ENCODE results near the gene PSMA2.
A peak's percentile ranks its signal among the peaks of the same experiment; 100 is the strongest.
"Not testable (repeated sequence)": the region's sequence is repeated elsewhere in the genome, so short reads cannot be mapped to it uniquely, and the experiment has no call there.

PSMA2 gene

DNA sequence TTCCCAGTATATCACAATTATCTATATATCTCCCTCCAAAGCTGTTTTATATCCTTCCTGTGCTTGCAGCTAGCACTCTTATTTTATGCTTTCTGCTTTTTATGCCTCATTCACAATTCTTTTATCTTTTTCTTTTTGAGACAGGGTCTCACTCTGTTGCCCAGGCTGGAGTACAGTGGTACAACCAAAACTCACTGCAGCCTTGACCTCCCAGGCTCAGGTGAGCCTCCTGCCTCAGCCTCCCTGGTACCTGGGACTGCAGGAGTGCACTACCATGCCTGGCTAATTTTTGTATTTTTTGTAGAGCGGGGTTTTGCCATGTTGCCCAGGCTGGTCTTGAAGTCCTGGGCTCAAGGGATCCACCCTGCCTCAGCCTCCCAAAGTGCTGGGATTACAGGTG is 25.8 kb downstream of the PSMA2 start:
- DNase-seq (ENCODE audit: low read depth) = no peak

DNA sequence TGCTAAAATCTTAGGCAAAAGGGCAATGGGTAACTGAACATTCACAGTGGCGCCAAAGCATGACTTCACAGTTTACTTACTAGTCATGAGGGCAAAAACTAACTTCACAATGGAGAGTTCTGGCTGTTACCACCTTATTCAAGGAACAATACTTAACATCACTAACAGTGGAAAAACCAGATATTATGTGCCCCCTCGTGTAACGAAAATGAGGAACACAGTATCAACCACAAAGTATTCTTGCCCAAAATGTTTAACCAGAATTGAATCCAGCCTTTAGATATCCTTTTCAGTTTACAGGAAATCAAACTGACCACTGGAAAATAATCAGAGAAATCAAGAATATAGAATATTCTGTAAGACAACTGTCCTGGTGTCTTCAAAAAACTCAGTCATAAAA is 29.6 kb downstream of the PSMA2 start:
- no peak for DNase-seq (ENCODE audit: low read depth)

DNA sequence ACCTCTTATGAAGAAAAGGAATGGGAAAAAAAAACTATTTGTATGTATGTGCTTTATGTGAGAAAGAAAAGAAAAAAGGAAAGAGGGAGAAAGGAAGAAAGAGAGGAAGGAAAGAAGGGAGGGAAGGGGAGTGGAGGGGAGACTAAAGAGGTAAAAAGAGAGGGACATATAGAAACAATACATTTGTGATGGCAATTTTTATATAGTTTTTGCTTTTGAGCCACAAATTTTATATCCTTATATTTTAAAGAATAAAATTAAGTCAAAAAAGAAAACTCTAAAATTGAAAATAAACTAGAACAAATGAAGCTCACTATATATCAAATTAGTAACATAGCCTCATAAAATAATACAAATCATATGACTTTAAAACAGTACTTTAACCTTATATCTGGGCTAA is 31.1 kb downstream of the PSMA2 start:
- no peak for DNase-seq (ENCODE audit: low read depth)

DNA sequence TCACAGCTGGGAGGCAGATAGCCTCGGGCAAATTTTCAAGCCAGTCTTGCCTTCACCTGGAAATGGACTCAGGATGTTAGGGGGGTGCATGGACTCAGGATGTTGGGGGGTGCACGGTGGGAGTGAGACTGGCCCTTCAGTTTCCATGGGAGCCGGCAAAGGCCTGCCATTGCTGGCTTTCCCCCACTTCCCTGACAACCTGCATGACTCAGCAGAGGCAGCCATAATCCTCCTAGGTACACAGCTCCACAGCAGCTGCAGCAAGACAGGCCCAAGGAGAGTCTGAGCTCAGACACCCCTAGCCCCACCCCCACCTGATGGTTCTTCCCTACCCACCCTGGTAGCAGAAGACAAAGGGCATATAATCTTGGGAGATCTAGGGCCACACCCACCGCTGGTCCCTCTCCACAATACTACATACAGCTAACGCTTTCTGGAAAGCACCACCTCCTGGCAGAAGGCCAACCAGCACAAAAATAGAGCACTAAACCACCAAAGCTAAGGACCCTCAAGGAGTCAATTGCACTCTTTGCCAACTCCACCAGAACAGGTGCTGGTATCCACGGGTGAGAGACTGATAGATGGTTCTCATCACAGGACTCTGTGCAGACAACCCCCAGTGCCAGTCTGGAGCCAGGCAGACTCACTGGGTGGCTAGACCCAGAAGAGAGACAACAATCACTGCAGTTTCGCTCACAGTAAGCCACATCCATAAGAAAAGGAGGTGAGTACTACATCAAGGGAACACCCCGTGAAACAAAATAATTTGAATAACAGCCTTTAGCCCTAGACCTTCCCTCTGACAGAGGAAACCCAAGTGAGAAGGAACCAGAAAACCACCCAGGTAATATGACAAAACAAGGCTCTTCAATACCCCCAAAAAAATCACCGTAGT is 38.4 kb downstream of the PSMA2 start:
- no peak for DNase-seq (ENCODE audit: low read depth)

DNA sequence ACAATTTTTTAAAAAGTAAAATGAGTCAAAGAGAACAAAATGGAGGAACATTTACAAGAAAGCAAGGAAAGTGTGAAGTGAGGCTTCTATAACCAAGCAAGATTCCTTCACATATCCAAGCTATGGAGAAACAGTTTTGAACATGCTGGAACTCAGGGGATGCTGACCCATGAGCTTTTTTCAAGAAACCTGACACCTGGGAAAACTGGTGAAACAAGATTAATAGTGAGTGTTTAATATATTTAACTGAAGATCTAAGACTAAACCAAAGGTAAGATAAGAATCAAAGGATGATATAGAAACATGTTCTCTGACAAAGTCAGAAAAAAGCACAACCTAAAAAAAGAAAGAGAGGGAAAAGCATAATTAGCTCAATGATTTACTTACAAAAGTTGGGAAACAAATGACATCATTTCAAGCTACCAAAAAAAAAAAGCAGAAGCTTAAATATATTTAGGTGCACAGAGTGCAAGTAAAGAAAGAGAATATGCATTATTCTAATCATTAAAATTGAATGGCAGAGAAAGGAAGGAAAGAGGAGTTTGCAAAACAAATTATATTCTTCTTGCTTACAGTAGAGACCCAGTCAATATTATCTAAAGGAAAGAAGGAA is 45.0 kb downstream of the PSMA2 start:
- DNase-seq (ENCODE audit: low read depth) = no peak

DNA sequence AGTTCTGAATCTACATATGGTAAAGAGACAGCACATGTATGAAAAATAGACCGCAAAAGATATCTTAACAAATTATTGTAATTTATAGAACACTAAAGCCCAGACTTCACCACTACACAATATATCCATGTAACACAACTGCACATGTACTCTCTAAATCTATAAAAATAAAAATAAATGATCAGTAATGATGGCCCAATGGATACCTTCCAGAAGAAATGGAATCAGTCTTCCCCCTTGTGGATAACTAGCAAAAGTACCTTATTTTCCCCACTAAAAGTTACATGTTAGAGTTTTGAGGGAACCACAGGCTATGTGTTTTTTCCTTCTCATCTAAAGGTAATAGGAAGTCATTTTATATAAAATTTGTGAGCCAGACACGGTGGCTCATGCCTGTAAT is 45.8 kb downstream of the PSMA2 start:
- no peak for DNase-seq (ENCODE audit: low read depth)

DNA sequence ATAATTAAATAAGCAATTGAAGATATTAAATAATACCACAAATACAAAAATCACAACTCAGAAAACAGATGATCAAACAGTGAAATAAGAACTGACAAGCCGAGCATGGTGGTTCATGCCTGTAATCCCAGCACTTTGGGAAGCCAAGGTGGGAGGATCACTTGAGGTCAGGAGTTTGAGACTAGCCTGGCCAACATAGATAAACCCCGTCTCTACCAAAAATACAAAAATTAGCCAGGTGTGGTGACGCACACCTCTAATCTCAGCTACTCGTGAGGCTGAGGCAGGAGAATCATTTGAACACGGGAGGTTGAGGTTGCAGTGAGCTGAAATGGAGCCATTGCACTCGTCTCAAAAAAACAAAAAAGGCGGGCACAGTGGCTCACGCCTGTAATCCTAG is 46.8 kb downstream of the PSMA2 start:
- DNase-seq (ENCODE audit: low read depth) = not testable (repeated sequence)

DNA sequence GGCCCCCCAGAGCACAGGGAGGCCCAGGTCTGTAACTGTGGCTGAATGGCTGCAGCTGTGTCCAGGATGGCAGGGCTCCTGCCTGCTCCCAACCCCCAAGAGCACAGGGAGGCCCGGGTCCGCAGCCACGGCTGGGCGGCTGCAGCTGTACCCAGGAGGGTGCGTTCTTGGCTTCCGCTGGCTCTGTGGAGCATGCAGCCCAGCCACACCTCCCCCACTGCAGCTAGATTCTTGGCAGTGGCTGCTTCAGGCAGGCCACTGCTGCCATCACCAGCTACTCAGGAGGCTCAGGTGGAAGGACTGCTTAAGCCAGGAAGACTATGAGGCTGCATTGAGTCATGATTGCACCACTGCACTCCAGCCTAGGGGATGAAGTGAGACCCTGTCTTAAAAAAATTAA is 48.0 kb downstream of the PSMA2 start:
- no peak for DNase-seq (ENCODE audit: low read depth)

DNA sequence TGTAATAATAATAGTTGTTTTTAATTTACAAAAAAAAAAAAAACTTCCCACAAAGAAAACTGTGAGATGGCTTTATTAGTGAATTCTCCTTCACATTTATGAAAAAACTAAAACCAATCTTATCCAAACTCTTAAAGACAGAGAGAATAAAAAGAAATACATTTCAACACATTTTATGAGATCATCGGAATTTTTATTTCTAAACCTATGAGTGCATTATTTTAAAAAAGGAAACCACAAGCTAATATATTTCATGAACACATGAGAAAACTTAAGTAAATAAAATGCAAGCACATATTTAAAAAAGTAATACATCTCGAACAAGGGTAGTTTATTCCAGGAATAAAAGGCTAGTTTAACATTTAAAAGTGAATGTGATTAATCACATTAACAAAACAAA is 51.6 kb downstream of the PSMA2 start:
- no peak for DNase-seq (ENCODE audit: low read depth)

DNA sequence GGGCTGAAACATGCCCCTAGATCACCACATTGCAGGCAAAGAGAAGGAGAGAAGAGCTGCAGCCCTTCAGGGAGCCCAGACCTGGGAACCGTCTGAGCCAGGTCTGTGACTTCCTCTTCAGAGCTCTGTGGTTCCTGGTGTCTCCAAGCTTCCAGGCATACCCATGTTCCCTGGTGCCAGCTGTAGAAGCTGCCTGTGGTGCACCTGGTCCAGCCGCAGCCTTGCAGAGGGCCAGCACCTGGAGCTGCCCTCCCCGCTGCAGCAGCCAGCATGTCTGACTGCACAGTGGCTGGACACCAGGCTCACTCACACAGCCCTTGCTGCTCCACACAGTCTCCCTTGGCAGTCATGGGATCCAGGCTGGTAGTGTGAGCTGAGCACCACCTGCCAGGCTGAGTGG is 53.7 kb downstream of the PSMA2 start:
- DNase-seq (ENCODE audit: low read depth) = no peak

DNA sequence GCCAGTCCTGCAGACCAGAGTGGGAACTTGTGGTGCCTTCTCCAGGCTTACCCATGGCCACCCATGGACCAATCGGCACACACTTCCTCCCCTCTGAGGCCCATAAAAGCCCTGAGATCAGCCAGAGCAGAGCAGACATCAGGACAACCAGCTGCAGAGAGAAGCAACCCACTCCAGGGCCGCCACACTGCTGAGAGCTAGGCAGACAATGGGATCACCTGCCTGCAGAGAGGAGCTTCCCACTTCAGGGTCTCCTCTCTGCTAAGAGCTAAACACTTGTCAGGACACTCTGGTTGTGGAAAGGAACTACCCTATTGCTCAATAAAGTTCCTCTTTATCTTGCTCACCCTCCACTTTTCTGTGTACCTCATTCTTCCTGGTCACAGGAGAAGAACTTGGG is 54.1 kb downstream of the PSMA2 start:
- DNase-seq (ENCODE audit: low read depth) = no peak

DNA sequence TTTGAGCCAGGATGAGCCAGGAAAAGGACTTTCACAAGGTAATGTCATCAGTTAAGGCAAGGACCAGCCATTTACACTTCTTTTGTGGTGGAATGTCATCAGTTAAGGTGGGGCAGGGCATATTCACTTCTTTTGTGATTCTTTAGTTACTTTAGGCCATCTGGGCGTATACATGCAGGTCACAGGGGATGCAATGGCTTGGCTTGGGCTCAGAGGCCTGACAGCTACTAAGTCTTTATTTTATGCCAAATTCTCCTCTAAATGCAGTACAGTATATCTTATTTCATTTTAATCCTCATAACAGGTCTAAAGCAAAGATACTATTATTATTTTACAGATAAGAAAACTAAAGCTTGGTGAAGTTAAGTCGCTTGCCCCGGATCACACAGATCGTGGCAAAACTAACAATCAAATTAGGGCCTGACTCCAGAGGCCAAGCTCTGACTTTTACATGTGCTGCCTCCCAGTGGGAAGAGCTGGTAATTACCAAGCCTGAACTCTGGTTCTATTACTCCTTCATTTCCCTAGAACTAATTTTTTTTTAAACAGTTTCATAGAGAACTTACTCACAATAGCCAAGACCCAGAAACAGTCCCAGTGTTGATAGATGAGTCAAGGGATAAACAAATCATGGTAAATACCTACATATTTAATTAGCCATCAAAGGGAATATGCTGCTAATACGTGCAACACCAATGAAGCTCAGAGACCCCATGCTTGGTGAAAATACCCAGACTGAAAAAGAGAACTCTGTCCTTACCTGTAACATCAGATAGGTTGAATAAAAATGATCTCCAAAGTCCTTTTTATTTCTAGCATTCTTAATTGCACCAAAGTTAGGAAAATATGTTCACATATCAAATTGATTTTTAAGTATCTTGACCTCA is 55.5 kb downstream of the PSMA2 start:
- DNase-seq (ENCODE audit: low read depth) = peak; percentile 13

DNA sequence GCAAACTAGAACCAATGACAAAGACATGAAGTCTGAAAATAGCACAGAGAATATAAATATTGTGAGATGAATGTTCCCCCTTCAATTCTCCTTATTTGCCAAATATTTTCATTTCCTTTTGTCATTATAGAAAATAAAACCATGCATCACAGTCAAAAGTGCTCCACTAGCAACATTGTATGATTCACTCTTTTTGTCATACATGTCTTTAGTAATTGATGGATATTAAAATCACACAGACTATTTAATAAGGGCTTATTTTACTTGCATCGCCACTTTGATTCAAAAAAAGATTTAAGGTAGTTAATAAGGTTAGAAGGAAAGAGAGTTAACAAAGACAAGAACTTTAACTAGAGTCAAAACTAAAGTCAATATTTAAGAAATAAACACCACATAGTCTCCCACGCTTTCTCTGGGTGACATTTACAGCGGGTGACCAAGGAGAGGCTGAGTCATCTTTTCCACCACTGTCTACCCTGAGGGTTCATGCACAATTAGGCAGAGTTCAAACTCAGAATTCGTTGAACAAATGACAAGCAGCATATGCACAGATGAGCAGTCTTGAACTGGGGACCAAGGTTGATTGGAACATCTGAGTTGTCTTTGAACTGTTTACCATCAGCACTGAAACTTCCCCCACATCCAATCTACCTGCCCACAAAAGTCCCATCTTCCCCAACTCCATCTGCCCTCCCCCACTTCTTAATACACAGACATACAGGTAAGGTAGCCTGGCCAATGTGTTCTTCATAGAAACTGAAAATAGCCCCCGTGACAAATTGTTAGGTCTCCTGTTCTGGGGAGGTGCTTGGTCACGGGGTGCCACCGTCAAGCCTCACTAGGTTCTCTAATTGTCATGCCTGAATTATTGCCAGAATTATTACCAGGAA is 62.6 kb downstream of the PSMA2 start:
- DNase-seq (ENCODE audit: low read depth) = no peak

DNA sequence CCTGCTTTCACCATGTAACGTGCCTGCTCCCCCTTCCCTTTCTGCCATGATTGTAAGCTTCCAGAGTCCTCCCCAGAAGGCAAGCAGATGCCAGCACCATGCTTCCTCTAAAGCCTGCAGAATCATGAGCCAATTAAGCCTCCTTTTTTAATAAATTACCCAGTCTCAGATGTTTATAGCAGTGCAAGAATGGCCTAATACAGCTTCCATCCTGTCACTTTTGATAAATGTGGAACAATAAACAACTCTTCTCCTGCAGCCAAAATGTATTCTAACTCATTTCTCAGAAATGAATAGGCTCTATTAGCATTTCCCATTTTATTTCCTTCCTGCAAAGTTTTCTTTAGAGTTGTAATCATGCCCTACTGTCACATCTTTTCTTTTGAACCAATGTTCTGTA is 63.5 kb downstream of the PSMA2 start:
- DNase-seq (ENCODE audit: low read depth) = no peak
